Stimulated activated CD8-positive, alpha-beta memory T cell treated with anti-CD3 and anti-CD28 coated beads, Interleukin-2, amount 100 ng/mL, for 1 hour (primary cell): ENCODE data around the gene PRKN.

Source experiments
- DNase-seq, 2 donors: peaks; one replicate each; pipeline ENCODE4 v3.0.0-alpha.2; 2020; ENCODE audit warnings: low read depth in 2 of 2

Gene PRKN

GRCh38 chr6:161417717-161418462, 1309.7 kb downstream of the PRKN start:
- DNase-seq, result no peak

- DNase-seq, result no peak
Measured at GRCh38 chr6:161415302-161415855, 1312.2 kb downstream of the PRKN start.

- no peak for DNase-seq
Measured at GRCh38 chr6:161414707-161415106, 1312.9 kb downstream of the PRKN start.

GRCh38 chr6:161414180-161414579, 1313.4 kb downstream of the PRKN start:
- no peak for DNase-seq

GRCh38 chr6:161413355-161413771, 1314.2 kb downstream of the PRKN start:
- DNase-seq, result no peak

- no peak for DNase-seq
Measured at GRCh38 chr6:161412795-161413194, 1314.8 kb downstream of the PRKN start.

- DNase-seq, result no peak
Measured at GRCh38 chr6:161411265-161411944, 1316.2 kb downstream of the PRKN start.

GRCh38 chr6:161410736-161411135, 1316.8 kb downstream of the PRKN start:
- no peak for DNase-seq

GRCh38 chr6:161410076-161410475, 1317.5 kb downstream of the PRKN start:
- DNase-seq, result no peak

- DNase-seq, result no peak
Measured at GRCh38 chr6:161409353-161409752, 1318.2 kb downstream of the PRKN start.

GRCh38 chr6:161408041-161408440, 1319.5 kb downstream of the PRKN start:
- no peak for DNase-seq

GRCh38 chr6:161407581-161407980, 1320.0 kb downstream of the PRKN start:
- no peak for DNase-seq

- no peak for DNase-seq
Measured at GRCh38 chr6:161407115-161407514, 1320.5 kb downstream of the PRKN start.

- no peak for DNase-seq
Measured at GRCh38 chr6:161406646-161407045, 1320.9 kb downstream of the PRKN start.

GRCh38 chr6:161405418-161405817, 1322.1 kb downstream of the PRKN start:
- no peak for DNase-seq

- DNase-seq, result no peak
Measured at GRCh38 chr6:161403717-161404116, 1323.8 kb downstream of the PRKN start.

- DNase-seq, result no peak
Measured at GRCh38 chr6:161401587-161402309, 1325.8 kb downstream of the PRKN start.

GRCh38 chr6:161400671-161401070, 1326.9 kb downstream of the PRKN start:
- DNase-seq, result no peak

GRCh38 chr6:161396539-161396938, 1331.0 kb downstream of the PRKN start:
- no peak for DNase-seq

GRCh38 chr6:161395716-161396231, 1331.8 kb downstream of the PRKN start:
- no peak for DNase-seq

- DNase-seq, result no peak
Measured at GRCh38 chr6:161394437-161394836, 1333.1 kb downstream of the PRKN start.

GRCh38 chr6:161393839-161394364, 1333.7 kb downstream of the PRKN start:
- DNase-seq, result peak; percentile 5 to 9
